ENCODE results near the gene SNAP29. TPM values are rescaled to one million over a fixed set of nuclear protein-coding genes. Genes with fewer than 3 reads are reported as not detected.
A peak's percentile ranks its signal among the peaks of the same experiment; 100 is the strongest.
"Not testable (repeated sequence)": the region's sequence is repeated elsewhere in the genome, so short reads cannot be mapped to it uniquely, and the experiment has no call there.

SNAP29 gene
- total RNA-seq, 1 experiment from 2014 or later = 10.7 TPM

- DNase-seq (ENCODE audit: low read depth, low spot score) = no peak
- in situ Hi-C loops (cut with HindIII; ENCODE audit: low pct_unique_long_range_greater_than_20kb, low sequenced_read_pairs) = no loop called here
Measured at GRCh38 chr22:20829491-20830134, 29.2 kb upstream of the SNAP29 start.

DNA sequence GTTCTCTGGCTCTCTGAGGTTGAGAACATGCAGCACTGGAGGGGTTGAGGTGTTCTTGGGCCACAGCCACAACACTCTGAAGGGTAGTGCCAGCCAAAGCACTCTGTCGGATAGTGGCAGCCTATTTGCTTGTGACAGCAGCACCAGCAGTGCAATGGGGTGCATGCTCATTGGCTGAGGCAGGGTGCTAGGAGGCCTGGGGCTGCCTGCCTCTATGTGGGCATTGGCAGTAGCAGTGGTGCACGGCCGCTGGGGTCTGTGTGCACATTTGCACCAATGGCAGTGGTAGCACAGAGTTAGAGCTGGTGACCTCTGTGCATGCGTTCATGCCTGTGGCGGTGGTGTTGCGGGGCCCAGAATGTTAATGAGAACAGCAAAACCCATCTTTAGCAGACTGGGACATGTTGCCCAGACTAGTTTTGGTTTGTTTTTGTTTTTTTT, 25.6 kb upstream of the SNAP29 start:
- in situ Hi-C loops (cut with HindIII; ENCODE audit: low pct_unique_long_range_greater_than_20kb, low sequenced_read_pairs) = no loop called here
- DNase-seq (ENCODE audit: low read depth, low spot score) = no peak

GRCh38 chr22:20834206-20834605, 24.6 kb upstream of the SNAP29 start:
- DNase-seq (ENCODE audit: low read depth, low spot score) = no peak
- in situ Hi-C loops (cut with HindIII; ENCODE audit: low pct_unique_long_range_greater_than_20kb, low sequenced_read_pairs) = no loop called here

DNA sequence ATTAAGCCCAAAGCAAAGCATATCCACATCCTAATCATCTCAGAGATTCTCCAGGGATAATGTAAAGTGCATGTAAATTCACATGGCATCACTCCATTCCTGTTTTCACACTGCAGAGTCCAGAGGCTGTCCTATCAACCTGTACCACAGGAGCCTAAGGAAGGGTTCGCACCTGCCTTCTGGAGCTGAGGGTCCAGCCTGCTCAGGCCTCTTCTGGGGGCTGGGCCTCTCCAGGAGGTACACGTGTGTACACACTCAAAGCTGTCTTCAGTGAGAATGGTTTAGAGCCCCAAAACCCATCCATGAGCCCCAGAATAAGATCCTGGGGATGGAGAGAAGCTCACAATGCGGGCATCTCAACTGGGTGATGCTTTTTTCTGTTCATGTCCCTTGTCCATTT, 24.1 kb upstream of the SNAP29 start:
- DNase-seq (ENCODE audit: low read depth, low spot score) = no peak
- in situ Hi-C loops (cut with HindIII; ENCODE audit: low pct_unique_long_range_greater_than_20kb, low sequenced_read_pairs) = no loop called here

GRCh38 chr22:20836987-20837823, 21.6 kb upstream of the SNAP29 start:
- DNase-seq (ENCODE audit: low read depth, low spot score) = no peak
- in situ Hi-C loops (cut with HindIII; ENCODE audit: low pct_unique_long_range_greater_than_20kb, low sequenced_read_pairs) = no loop called here

DNA sequence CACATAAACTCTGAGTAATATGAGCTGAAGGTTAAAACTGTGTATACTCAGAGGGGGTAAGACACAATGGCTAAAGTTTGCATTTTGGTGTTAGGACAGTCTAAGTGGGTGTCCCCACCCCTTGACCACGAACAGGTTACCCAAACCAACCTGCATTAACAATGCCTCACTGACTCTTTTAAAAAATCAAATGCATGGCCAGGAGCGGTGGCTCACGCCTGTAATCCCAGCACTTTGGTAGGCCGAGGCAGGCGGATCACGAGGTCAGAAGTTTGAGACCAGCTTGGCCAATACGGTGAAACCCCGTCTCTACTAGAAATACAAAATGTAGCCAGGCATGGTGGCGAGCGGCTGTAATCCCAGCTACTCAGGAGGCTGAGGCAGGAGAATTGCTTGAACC, 19.5 kb upstream of the SNAP29 start:
- in situ Hi-C loops (cut with HindIII; ENCODE audit: low pct_unique_long_range_greater_than_20kb, low sequenced_read_pairs); DNase-seq (ENCODE audit: low read depth, low spot score): not testable (repeated sequence)

DNA sequence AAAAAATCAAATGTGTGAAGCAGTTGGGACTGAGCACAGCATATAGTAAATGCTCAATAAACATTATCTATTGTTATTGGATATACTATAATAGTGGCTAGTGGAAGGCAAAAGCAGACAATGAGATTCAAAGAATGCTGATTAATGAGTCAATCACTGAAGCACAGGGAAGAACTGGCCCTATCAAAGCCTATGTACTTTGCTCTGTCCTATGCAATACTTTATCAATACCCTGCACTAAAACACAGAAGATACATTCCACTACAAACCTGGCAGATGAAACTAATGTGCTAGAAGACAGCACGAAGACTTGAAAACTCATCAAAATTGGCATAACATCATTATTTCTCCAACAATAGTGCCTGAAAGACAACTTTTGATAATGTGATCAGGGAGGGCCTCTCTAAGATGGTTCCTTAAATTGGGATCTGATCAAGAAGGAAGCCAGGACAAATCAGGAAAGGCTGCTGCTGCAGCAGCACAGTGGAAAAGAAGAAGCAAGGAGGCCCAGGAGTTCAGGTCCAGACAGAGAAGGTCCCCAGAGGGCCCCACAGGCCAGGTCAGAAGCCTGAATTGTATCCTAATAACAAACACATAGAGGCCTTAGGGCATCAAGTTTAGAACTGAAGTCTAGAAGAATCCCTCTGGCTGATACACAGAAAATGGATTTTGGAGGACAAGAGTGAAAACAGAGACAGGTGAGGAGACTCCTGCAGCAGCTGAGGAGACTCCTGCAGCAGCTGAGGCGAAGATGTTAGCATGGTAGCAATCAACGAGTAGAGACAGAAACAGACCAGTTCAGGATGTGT, 18.8 kb upstream of the SNAP29 start:
- DNase-seq (ENCODE audit: low read depth, low spot score) = no peak
- in situ Hi-C loops (cut with HindIII; ENCODE audit: low pct_unique_long_range_greater_than_20kb, low sequenced_read_pairs) = no loop called here

GRCh38 chr22:20840646-20841371, 18.0 kb upstream of the SNAP29 start:
- in situ Hi-C loops (cut with HindIII; ENCODE audit: low pct_unique_long_range_greater_than_20kb, low sequenced_read_pairs) = no loop called here

GRCh38 chr22:20843501-20843900, 15.3 kb upstream of the SNAP29 start:
- no peak for DNase-seq (ENCODE audit: low read depth, low spot score)
- in situ Hi-C loops (cut with HindIII; ENCODE audit: low pct_unique_long_range_greater_than_20kb, low sequenced_read_pairs) = no loop called here

More at GRCh38 chr22:20840646-20841371, 18.0 kb upstream of the SNAP29 start:
- DNase-seq (ENCODE audit: low read depth, low spot score) = no peak

GRCh38 chr22:20844055-20845037, 14.5 kb upstream of the SNAP29 start:
- in situ Hi-C loops (cut with HindIII; ENCODE audit: low pct_unique_long_range_greater_than_20kb, low sequenced_read_pairs) = no loop called here
- no peak for DNase-seq (ENCODE audit: low read depth, low spot score)

DNA sequence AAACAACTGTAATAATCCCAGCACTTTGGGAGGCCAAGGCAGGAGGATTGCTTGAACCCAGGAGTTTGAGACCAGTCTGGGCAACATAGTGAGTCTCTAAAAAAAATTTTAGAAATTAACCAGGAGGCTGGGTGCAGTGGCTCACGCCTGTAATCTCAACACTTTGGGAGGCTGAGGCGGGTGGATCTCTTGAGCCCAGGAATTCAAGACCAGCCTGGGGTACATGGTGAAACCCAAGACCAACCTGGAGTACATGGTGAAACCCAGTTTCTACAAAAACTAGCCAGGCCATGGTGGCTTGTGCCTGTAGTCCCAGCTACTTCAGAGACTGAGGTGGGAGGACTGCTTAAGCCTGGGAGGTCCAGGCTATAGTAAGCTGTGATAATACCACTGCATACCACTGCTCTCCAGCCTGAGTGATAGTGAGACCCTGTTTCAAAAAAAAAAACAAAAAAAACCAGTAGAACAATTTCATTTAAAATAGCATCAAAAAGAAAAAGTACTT, 11.4 kb upstream of the SNAP29 start:
- in situ Hi-C loops (cut with HindIII; ENCODE audit: low pct_unique_long_range_greater_than_20kb, low sequenced_read_pairs) = no loop called here

GRCh38 chr22:20852076-20852475, 6.7 kb upstream of the SNAP29 start:
- in situ Hi-C loops (cut with HindIII; ENCODE audit: low pct_unique_long_range_greater_than_20kb, low sequenced_read_pairs) = no loop called here
- DNase-seq (ENCODE audit: low read depth, low spot score) = no peak

More for the DNA sequence above, 11.4 kb upstream of the SNAP29 start:
- DNase-seq (ENCODE audit: low read depth, low spot score) = no peak

DNA sequence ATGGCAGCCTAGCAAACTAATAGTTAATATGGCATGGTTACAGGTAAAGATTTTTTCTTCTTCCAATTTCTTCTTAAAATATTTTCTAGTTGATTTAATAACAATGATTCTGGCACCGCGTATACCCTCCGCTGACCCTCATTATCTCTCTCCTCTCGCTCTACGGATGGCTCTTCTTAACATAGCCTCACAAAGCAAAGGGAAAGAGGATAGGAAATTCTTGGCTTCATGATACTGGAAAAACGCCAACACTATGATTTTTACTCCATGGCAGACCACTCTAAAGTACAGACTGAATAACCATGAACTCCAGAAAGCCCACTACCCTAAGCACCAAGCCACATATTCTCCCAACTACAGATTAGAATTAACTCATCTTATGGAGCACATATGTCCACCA, 6.3 kb upstream of the SNAP29 start:
- in situ Hi-C loops (cut with HindIII; ENCODE audit: low pct_unique_long_range_greater_than_20kb, low sequenced_read_pairs) = no loop called here
- DNase-seq (ENCODE audit: low read depth, low spot score) = no peak

GRCh38 chr22:20853236-20853660, 5.6 kb upstream of the SNAP29 start:
- in situ Hi-C loops (cut with HindIII; ENCODE audit: low pct_unique_long_range_greater_than_20kb, low sequenced_read_pairs) = no loop called here
- DNase-seq (ENCODE audit: low read depth, low spot score) = no peak

DNA sequence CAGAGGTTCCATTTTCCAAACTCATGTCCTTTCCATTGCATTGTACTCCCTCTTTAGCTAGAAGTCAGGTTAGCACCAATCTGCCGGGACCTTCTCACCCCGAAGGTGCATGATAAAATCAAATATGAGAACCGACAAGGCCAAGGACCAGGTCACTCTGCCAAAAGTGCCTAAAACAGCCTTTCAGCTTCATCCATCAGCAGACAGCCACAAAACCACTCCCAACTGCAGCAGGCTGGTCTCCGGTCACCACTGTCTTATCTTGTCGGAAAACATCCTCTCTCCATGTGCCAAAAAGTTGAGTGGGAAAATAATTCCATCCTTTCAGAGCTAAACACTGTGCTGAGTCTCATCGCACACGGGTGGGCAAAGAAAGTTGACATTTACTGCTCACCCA, 1.6 kb upstream of the SNAP29 start:
- no peak for DNase-seq (ENCODE audit: low read depth, low spot score)
- in situ Hi-C loops (cut with HindIII; ENCODE audit: low pct_unique_long_range_greater_than_20kb, low sequenced_read_pairs) = no loop called here

DNA sequence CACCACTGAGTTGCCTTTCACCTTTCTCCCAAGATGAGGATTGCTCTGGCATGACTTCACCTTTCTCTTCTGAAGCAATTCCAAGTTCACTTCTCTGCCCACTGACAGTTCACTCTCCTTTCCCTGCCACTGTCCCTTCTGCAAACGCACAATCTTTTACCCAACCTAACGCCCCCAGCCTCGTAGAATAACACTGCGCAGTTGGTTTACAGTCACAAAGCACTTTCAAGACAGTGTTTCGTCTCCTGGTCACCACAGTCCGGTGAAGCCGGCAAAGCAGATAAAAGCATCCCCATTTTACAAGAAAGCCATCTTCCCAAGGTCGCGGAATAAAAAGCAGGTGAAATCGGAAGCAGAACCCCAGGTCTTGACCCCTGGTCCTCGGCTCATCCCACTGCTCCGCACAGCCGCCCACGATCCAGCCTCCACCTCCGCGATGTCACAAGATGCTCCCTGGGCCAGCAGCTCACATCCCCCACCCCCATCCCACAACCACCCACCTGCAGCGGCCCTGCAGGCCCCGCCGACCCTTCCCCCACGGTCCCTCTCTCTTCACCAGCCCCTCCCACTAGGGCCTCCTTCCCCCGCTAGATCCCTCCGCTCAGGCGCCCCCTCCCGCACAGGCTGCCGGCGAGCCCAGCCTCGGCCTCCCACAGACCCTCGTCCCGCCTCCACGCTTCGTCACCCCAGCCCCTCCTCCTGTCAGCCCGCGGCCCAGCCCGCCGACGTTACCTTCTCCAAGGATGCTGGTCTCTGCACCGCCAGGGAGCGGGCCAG, 781 bp upstream of the SNAP29 start:
- in situ Hi-C loops (cut with HindIII; ENCODE audit: low pct_unique_long_range_greater_than_20kb, low sequenced_read_pairs) = no loop called here
- peak; percentile 83 for DNase-seq (ENCODE audit: low read depth, low spot score)
